ENCODE measurements around the gene ADGRG3. TPM values are rescaled to one million over a fixed set of nuclear protein-coding genes. Genes with fewer than 3 reads are reported as not detected.

Gene ADGRG3
- total RNA-seq, 4 donors from 2014 or later, result 0.32 to 2.0 (median 2.0) TPM; not detected in 1

GRCh38 chr16:57661510-57661909 lies 6.6 kb upstream of the ADGRG3 start:
- H3K4me1 ChIP-seq, result no peaks in the 10 kb centered on the region
- DNase-seq (ENCODE audit: low spot score in 2 of 2), result no peak
- TF ChIP-seq POLR2A (IDR thresholded peaks at IDR 0.05), result no peak
- TF ChIP-seq EP300 (IDR thresholded peaks at IDR 0.05), result no peak
- TF ChIP-seq CTCF (IDR thresholded peaks at IDR 0.05), result no peak
- TF ChIP-seq POLR2AphosphoS5 (IDR thresholded peaks at IDR 0.05), result no peak
- no peaks in the 10 kb centered on the region for H3K27me3 ChIP-seq
- no peak overlapping the region for H3K27ac ChIP-seq
- 89% methylated on average over 7 of the region's 7 CpGs for WGBS
- H3K4me3 ChIP-seq, result no peak overlapping the region
- H3K9me3 ChIP-seq, result no peaks in the 10 kb centered on the region
- H3K36me3 ChIP-seq, result peaks cover 82% of the 10 kb centered on the region

- TF ChIP-seq CTCF (IDR thresholded peaks at IDR 0.05) (no peak), POLR2A (IDR thresholded peaks at IDR 0.05) (no peak), POLR2AphosphoS5 (IDR thresholded peaks at IDR 0.05) (no peak), EP300 (IDR thresholded peaks at IDR 0.05) (no peak)
- H3K27ac ChIP-seq, result no peak overlapping the region
- peaks cover 75% of the 10 kb centered on the region for H3K36me3 ChIP-seq
- H3K9me3 ChIP-seq, result no peaks in the 10 kb centered on the region
- H3K4me3 ChIP-seq, result no peak overlapping the region
- H3K4me1 ChIP-seq, result no peaks in the 10 kb centered on the region
- DNase-seq (ENCODE audit: low spot score in 2 of 2), result no peak
- WGBS, result 91% methylated on average over 20 of the region's 20 CpGs
- H3K27me3 ChIP-seq, result no peaks in the 10 kb centered on the region
Measured at GRCh38 chr16:57661936-57662906, 5.9 kb upstream of the ADGRG3 start.

GRCh38 chr16:57663436-57663835 lies 4.7 kb upstream of the ADGRG3 start:
- H3K36me3 ChIP-seq, result peaks cover 65% of the 10 kb centered on the region
- H3K27ac ChIP-seq, result no peak overlapping the region
- H3K9me3 ChIP-seq, result no peaks in the 10 kb centered on the region
- H3K27me3 ChIP-seq, result no peaks in the 10 kb centered on the region
- 90% methylated on average over 15 of the region's 21 CpGs for WGBS
- peaks cover 5% of the 10 kb centered on the region for H3K4me1 ChIP-seq
- no peak overlapping the region for H3K4me3 ChIP-seq
- TF ChIP-seq POLR2A (IDR thresholded peaks at IDR 0.05) (no peak), POLR2AphosphoS5 (IDR thresholded peaks at IDR 0.05) (no peak), EP300 (IDR thresholded peaks at IDR 0.05) (no peak), CTCF (IDR thresholded peaks at IDR 0.05) (no peak)
- DNase-seq (ENCODE audit: low spot score in 2 of 2), result no peak

GRCh38 chr16:57663917-57664661 lies 4.0 kb upstream of the ADGRG3 start:
- DNase-seq (ENCODE audit: low spot score in 2 of 2), result no peak
- peaks cover 59% of the 10 kb centered on the region for H3K36me3 ChIP-seq
- no peaks in the 10 kb centered on the region for H3K27me3 ChIP-seq
- peaks cover 5% of the 10 kb centered on the region for H3K4me1 ChIP-seq
- WGBS, result 74% methylated on average over 9 of the region's 15 CpGs
- no peak for TF ChIP-seq CTCF (IDR thresholded peaks at IDR 0.05)
- TF ChIP-seq POLR2A (IDR thresholded peaks at IDR 0.05), result no peak
- no peak for TF ChIP-seq EP300 (IDR thresholded peaks at IDR 0.05)
- TF ChIP-seq POLR2AphosphoS5 (IDR thresholded peaks at IDR 0.05), result no peak
- no peak overlapping the region for H3K27ac ChIP-seq
- H3K9me3 ChIP-seq, result no peaks in the 10 kb centered on the region
- H3K4me3 ChIP-seq, result no peak overlapping the region

- no peak overlapping the region for H3K4me3 ChIP-seq
- no peak for DNase-seq (ENCODE audit: low spot score in 2 of 2)
- no peak overlapping the region for H3K27ac ChIP-seq
- peaks cover 53% of the 10 kb centered on the region for H3K36me3 ChIP-seq
- WGBS, result 88% methylated on average over 6 of the region's 6 CpGs
- no peaks in the 10 kb centered on the region for H3K9me3 ChIP-seq
- H3K4me1 ChIP-seq, result peaks cover 5% of the 10 kb centered on the region
- TF ChIP-seq CTCF (IDR thresholded peaks at IDR 0.05) (no peak), POLR2AphosphoS5 (IDR thresholded peaks at IDR 0.05) (no peak), EP300 (IDR thresholded peaks at IDR 0.05) (no peak), POLR2A (IDR thresholded peaks at IDR 0.05) (no peak)
- no peaks in the 10 kb centered on the region for H3K27me3 ChIP-seq
Measured at GRCh38 chr16:57664662-57665025, 3.5 kb upstream of the ADGRG3 start.

Measured in suprapubic skin (tissue), 4 donors.